Keratinocyte (primary cell): ENCODE results near the gene RBM34. TPM values are rescaled to one million over a fixed set of nuclear protein-coding genes. Genes with fewer than 3 reads are reported as not detected.

Experiments
- DNase-seq: peaks from one replicate; pipeline ENCODE4 v3.0.0-alpha.2; 2011; ENCODE audit warnings: low read depth, missing footprints, low spot score
- FAIRE-seq: peaks from 2 replicates; lab custom pipeline; 2011; peaks lifted over from hg19 to GRCh38; lab: Jason Lieb, UNC
- H2AFZ ChIP-seq: 2 replicates; pipeline ENCODE4 v1.6.0; 2012; ENCODE audit warnings: low read length, control low read depth, inconsistent platforms; ENCODE audit not compliant: control insufficient read depth
- H3K27ac ChIP-seq: 2 replicates; pipeline ENCODE4 v1.5.1; 2011; ENCODE audit warnings: low read length; ENCODE audit not compliant: control insufficient read depth, insufficient read depth
- H3K27me3 ChIP-seq: 3 replicates; pipeline ENCODE4 v1.6.0; 2011; ENCODE audit warnings: low read length; ENCODE audit not compliant: control insufficient read depth, insufficient read depth; ENCODE audit errors: extremely low read depth
- H3K36me3 ChIP-seq, 2 experiments: 2 replicates in 1 of 2; 3 replicates in 1 of 2; pipeline ENCODE4 v1.5.1; 2011; ENCODE audit warnings: low read length in 2 of 2, mild to moderate bottlenecking in 1 of 2; ENCODE audit not compliant: control insufficient read depth in 2 of 2, insufficient read depth in 2 of 2; ENCODE audit errors: extremely low read depth in 1 of 2
- H3K4me1 ChIP-seq: 3 replicates; pipeline ENCODE4 v1.5.1; 2011; ENCODE audit warnings: low read length; ENCODE audit not compliant: control insufficient read depth, insufficient read depth; ENCODE audit errors: extremely low read depth
- H3K4me2 ChIP-seq: 3 replicates; pipeline ENCODE4 v1.6.0; 2011; ENCODE audit warnings: low read depth, low read length; ENCODE audit not compliant: control insufficient read depth, insufficient read depth; ENCODE audit errors: extremely low read depth
- H3K4me3 ChIP-seq, 3 experiments: fragments of 200-600 bp in 1 of 3; sonication (generic) in 1 of 3; 2 replicates in 2 of 3; 3 replicates in 1 of 3; pipeline ENCODE4 v1.5.1; 2011 to 2016; ENCODE audit warnings: low read length in 3 of 3, mild to moderate bottlenecking in 3 of 3, control low read depth in 2 of 3, inconsistent platforms in 1 of 3, low read depth in 1 of 3, mixed read lengths in 1 of 3, mixed run types in 1 of 3, moderate library complexity in 1 of 3; ENCODE audit not compliant: control insufficient read depth in 2 of 3, insufficient read depth in 2 of 3; ENCODE audit errors: extremely low read depth in 1 of 3
- H3K79me2 ChIP-seq: 2 replicates; pipeline ENCODE4 v1.6.0; 2012; ENCODE audit warnings: low read length; ENCODE audit not compliant: control insufficient read depth, insufficient read depth
- H3K9ac ChIP-seq: 3 replicates; pipeline ENCODE4 v1.6.0; 2011; ENCODE audit warnings: low read length; ENCODE audit not compliant: control insufficient read depth, insufficient read depth; ENCODE audit errors: extremely low read depth
- H3K9me1 ChIP-seq: 3 replicates; pipeline ENCODE4 v1.6.0; 2011; ENCODE audit warnings: low read length; ENCODE audit not compliant: control insufficient read depth, insufficient read depth; ENCODE audit errors: extremely low read depth
- H3K9me3 ChIP-seq: 2 replicates; pipeline ENCODE4 v1.5.1; 2012; ENCODE audit warnings: low read depth, low read length; ENCODE audit not compliant: control insufficient read depth
- H4K20me1 ChIP-seq: 3 replicates; pipeline ENCODE4 v1.6.0; 2011; ENCODE audit warnings: low read length; ENCODE audit not compliant: control insufficient read depth, insufficient read depth; ENCODE audit errors: extremely low read depth
- CTCF ChIP-seq, 3 experiments: IDR thresholded peaks in 1 of 3; conservative IDR thresholded peaks in 1 of 3; optimal IDR thresholded peaks in 1 of 3; 2 replicates in 2 of 3; 3 replicates in 1 of 3; pipeline versions ENCODE3 to v1.5.1; 2011; ENCODE audit warnings: low read length in 3 of 3, mild to moderate bottlenecking in 3 of 3, moderate library complexity in 2 of 3, control low read depth in 1 of 3, inconsistent platforms in 1 of 3; ENCODE audit not compliant: insufficient read depth in 2 of 3; ENCODE audit errors: extremely low read depth in 1 of 3
- EZH2 ChIP-seq: IDR thresholded peaks from one replicate; pipeline ENCODE4 v1.6.1; 2012; ENCODE audit warnings: inconsistent platforms, mild to moderate bottlenecking, low read length, moderate library complexity
- dilution Hi-C: fragments of 300-500 bp; cut with MboI; formaldehyde crosslinking; loops from one replicate; pipeline ENCODE4 v1.7.0; 2020; ENCODE audit warnings: low sequenced_read_pairs; ENCODE audit not compliant: extremely low pct_ligation_motif_present
- polyA plus RNA-seq, 5 experiments: library from polyadenylated mRNA; depleted of rRNA in 3 of 5; stranded (reverse) in 3 of 5; stranded (forward) in 1 of 5; unstranded in 1 of 5; fragments of >200 nt; gene quantifications; 1 replicate in 1 of 5; 2 replicates in 3 of 5; 3 replicates in 1 of 5; pipeline versions ENCODE4 v1.2.1 to v1.2.3, GENCODE V29; 2011 to 2012; ENCODE audit warnings: missing spikeins in 2 of 5, low read depth in 1 of 5, low replicate concordance in 1 of 5

RBM34 gene
- polyA plus RNA-seq, 1 donor (not counting 4 experiments of a cell fraction or from before 2014, with no cell fraction given): 39.3 TPM

- no peak overlapping the region for H3K4me2 ChIP-seq
- no peak overlapping the region for H3K9ac ChIP-seq
- H3K36me3 ChIP-seq: peaks cover 3 to 9% of the 10 kb centered on the region in 2 experiments
- no peak for TF ChIP-seq EZH2
- TF ChIP-seq CTCF (optimal IDR thresholded peaks at IDR 0.05 in 1 of 3, IDR thresholded peaks at IDR 0.05 in 1 of 3, conservative IDR thresholded peaks at IDR 0.05 in 1 of 3; ENCODE audit: extremely low read depth in 1 of 3, insufficient read depth in 2 of 3, low read length in 3 of 3): no peak
- H3K27me3 ChIP-seq: no peaks in the 10 kb centered on the region
- FAIRE-seq (peak; percentile 48), DNase-seq (no peak)
- H3K4me1 ChIP-seq: no peaks in the 10 kb centered on the region
- H3K79me2 ChIP-seq: no peaks in the 10 kb centered on the region
- H3K9me3 ChIP-seq: no peaks in the 10 kb centered on the region
- H3K27ac ChIP-seq: no peak overlapping the region
- no peaks in the 10 kb centered on the region for H4K20me1 ChIP-seq
- H3K4me3 ChIP-seq: no peak overlapping the region
- no peak overlapping the region for H2AFZ ChIP-seq
- no peaks in the 10 kb centered on the region for H3K9me1 ChIP-seq
- dilution Hi-C loops: no loop called here
Observed at GRCh38 chr1:235206533-235207208, 45.6 kb upstream of the RBM34 start.

- dilution Hi-C loops: no loop called here
- H3K4me2 ChIP-seq: no peak overlapping the region
- no peaks in the 10 kb centered on the region for H3K9me1 ChIP-seq
- H2AFZ ChIP-seq: no peak overlapping the region
- no peaks in the 10 kb centered on the region for H3K79me2 ChIP-seq
- H3K27me3 ChIP-seq: no peaks in the 10 kb centered on the region
- peaks cover 0 to 5% of the 10 kb centered on the region in 2 experiments for H3K36me3 ChIP-seq
- H3K4me3 ChIP-seq: no peak overlapping the region
- no peak for TF ChIP-seq EZH2
- no peak for TF ChIP-seq CTCF (optimal IDR thresholded peaks at IDR 0.05 in 1 of 3, IDR thresholded peaks at IDR 0.05 in 1 of 3, conservative IDR thresholded peaks at IDR 0.05 in 1 of 3; ENCODE audit: extremely low read depth in 1 of 3, insufficient read depth in 2 of 3, low read length in 3 of 3)
- no peak overlapping the region for H3K9ac ChIP-seq
- H3K27ac ChIP-seq: no peak overlapping the region
- no peaks in the 10 kb centered on the region for H3K9me3 ChIP-seq
- no peak for DNase-seq
- H4K20me1 ChIP-seq: no peaks in the 10 kb centered on the region
- no peaks in the 10 kb centered on the region for H3K4me1 ChIP-seq
- FAIRE-seq: no peak
Observed at GRCh38 chr1:235205687-235206086, 44.6 kb upstream of the RBM34 start.
